PC-9 (cell line): ENCODE results near the gene GPR146. TPM values are rescaled to one million over a fixed set of nuclear protein-coding genes. Genes with fewer than 3 reads are reported as not detected.

Experiments
- BruUV-seq: library from RNA; stranded (reverse); fragments of 400-500 nt; replicated peaks from 2 replicates; lab custom pipeline; 2021; lab: Mats Ljungman, UMichigan
- CTCF ChIA-PET: fragments of 300-600 bp; sonication (Branson Sonifier 250); formaldehyde crosslinking; loops from one replicate; lab custom pipeline; 2022; ENCODE audit warnings: antibody characterized with exemption; lab: Charles Lee
- POLR2A ChIA-PET: fragments of 300-600 bp; sonication (Branson Sonifier 250); formaldehyde crosslinking; loops from one replicate; lab custom pipeline; 2022; ENCODE audit warnings: antibody characterized with exemption; ENCODE audit not compliant: unreplicated experiment; lab: Charles Lee
- DNase-seq, 2 experiments: peaks; one replicate each; pipeline versions ENCODE4 v3.0.0 to v3.0.0-alpha.2; 2015 to 2022; ENCODE audit warnings: mixed read lengths in 1 of 2
- H2AFZ ChIP-seq: fragments of 200-600 bp; sonication (generic); 2 replicates; pipeline ENCODE4 v1.8.1; 2017; ENCODE audit warnings: antibody characterized with exemption
- H3F3A ChIP-seq: fragments of 200-600 bp; sonication (generic); 2 replicates; pipeline ENCODE4 v1.8.1; 2017; ENCODE audit warnings: antibody characterized with exemption, mild to moderate bottlenecking, low read depth; ENCODE audit not compliant: insufficient read depth
- H3K27ac ChIP-seq: fragments of 200-600 bp; sonication (generic); 2 replicates; pipeline ENCODE4 v1.6.1; 2016; ENCODE audit warnings: mixed run types
- H3K27me3 ChIP-seq: fragments of 200-600 bp; sonication (generic); 2 replicates; pipeline ENCODE4 v1.6.1; 2016; ENCODE audit warnings: low read depth, mixed run types; ENCODE audit not compliant: insufficient read depth
- H3K36me3 ChIP-seq: fragments of 200-600 bp; sonication (generic); 2 replicates; pipeline ENCODE4 v1.6.1; 2016; ENCODE audit warnings: low read depth, mixed run types
- H3K4me1 ChIP-seq: fragments of 200-600 bp; sonication (generic); replicated peaks from 2 replicates; pipeline ENCODE4 v1.6.1; 2016; ENCODE audit warnings: mixed run types; ENCODE audit not compliant: insufficient read depth
- H3K4me2 ChIP-seq: fragments of 200-600 bp; sonication (generic); 2 replicates; pipeline ENCODE4 v1.6.1; 2017; ENCODE audit warnings: mixed run types
- H3K4me3 ChIP-seq: fragments of 200-600 bp; sonication (generic); 2 replicates; pipeline ENCODE4 v1.6.1; 2016; ENCODE audit warnings: mixed run types
- H3K79me2 ChIP-seq: fragments of 200-600 bp; sonication (generic); 2 replicates; pipeline ENCODE4 v1.6.1; 2017; ENCODE audit warnings: low read depth, mixed run types
- H3K9me2 ChIP-seq: fragments of 200-600 bp; sonication (generic); 2 replicates; pipeline ENCODE4 v1.8.1; 2017; ENCODE audit warnings: mild to moderate bottlenecking; ENCODE audit not compliant: insufficient read depth
- H3K9me3 ChIP-seq: fragments of 200-600 bp; sonication (generic); 2 replicates; pipeline ENCODE4 v1.8.1; 2016; ENCODE audit warnings: low read depth; ENCODE audit not compliant: insufficient read depth
- H4K20me1 ChIP-seq: fragments of 200-600 bp; sonication (generic); 2 replicates; pipeline ENCODE4 v1.8.1; 2017; ENCODE audit not compliant: insufficient read depth
- CTCF ChIP-seq: fragments of 200-600 bp; sonication (generic); conservative IDR thresholded peaks from 2 replicates; pipeline ENCODE4 v1.6.1; 2017; ENCODE audit warnings: mixed run types, antibody characterized with exemption, mild to moderate bottlenecking, moderate library complexity
- EZH2 ChIP-seq: fragments of 200-600 bp; sonication (generic); IDR thresholded peaks from 2 replicates; pipeline ENCODE4 v1.8.0; 2017; ENCODE audit warnings: antibody characterized with exemption, low read depth
- intact Hi-C: fragments of 100-400 bp; cut with micrococcal nuclease; formaldehyde crosslinking; loops from one replicate; pipeline ENCODE4 v1.10.0; 2022; ENCODE audit not compliant: unreplicated experiment
- total RNA-seq: library from RNA; stranded (reverse); gene quantifications from 2 replicates; pipeline ENCODE4 v1.2.3, GENCODE V29; 2021

GPR146 gene
- total RNA-seq, 1 experiment from 2014 or later = 3.4 TPM

DNA sequence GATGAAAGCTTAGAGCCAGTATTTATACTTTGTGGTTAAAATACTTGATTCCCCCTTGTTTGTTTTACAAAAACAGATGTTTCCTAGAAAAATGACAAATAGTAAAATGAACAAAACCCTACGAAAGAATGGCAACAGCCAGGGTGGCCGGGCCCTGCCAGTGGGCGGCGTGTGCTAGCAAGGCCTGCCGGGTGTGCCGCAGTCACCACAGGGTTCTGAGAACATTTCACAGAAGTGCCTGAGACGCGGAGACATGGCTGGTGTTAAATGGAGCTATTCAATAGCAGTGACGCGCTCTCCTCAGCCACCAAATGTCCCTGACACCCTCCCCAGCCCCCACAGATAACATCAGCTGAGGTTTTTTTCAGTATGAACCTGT lies 14.5 kb downstream of the GPR146 start:
- TF ChIP-seq CTCF (no peak), EZH2 (no peak)
- Histone ChIP-seq H3K4me2 (no peak overlapping the region), H3K9me3 (no peaks in the 10 kb centered on the region), H3K36me3 (no peaks in the 10 kb centered on the region), H3F3A (peaks cover 5% of the 10 kb centered on the region; the same call in 1 of the 2 replicates), H3K27me3 (no peaks in the 10 kb centered on the region), H3K4me1 (no peaks in the 10 kb centered on the region), H4K20me1 (no peaks in the 10 kb centered on the region), H3K9me2 (no peaks in the 10 kb centered on the region), H3K4me3 (no peak overlapping the region), H2AFZ (no peak overlapping the region), H3K27ac (no peak overlapping the region), H3K79me2 (no peaks in the 10 kb centered on the region)
- no peak for DNase-seq
- ChIA-PET POLR2A (interaction anchor here (0.6 kb wide), 1 partner anchor 15 kb away, joined by 3 read pairs; no protein-coding TSS in a partner anchor), CTCF (interaction anchor here (1.0 kb wide), 1 partner anchor 110 kb away, joined by 4 read pairs; no protein-coding TSS in a partner anchor)
- intact Hi-C loops = no loop called here
- BruUV-seq = no TSS peak

GRCh38 chr7:1059200-1060091 lies 15.1 kb downstream of the GPR146 start:
- no peak overlapping the region for H3K4me2 ChIP-seq
- no TSS peak for BruUV-seq
- H3K4me3 ChIP-seq = no peak overlapping the region
- CTCF ChIA-PET = interaction anchor here (1.0 kb wide), 1 partner anchor 110 kb away, joined by 4 read pairs; no protein-coding TSS in a partner anchor
- no peak overlapping the region for H3K27ac ChIP-seq
- peaks cover 3% of the 10 kb centered on the region; the same call in 1 of the 2 replicates for H4K20me1 ChIP-seq
- POLR2A ChIA-PET = interaction anchor here (0.6 kb wide), 1 partner anchor 16 kb away, joined by 3 read pairs; no protein-coding TSS in a partner anchor
- no peaks in the 10 kb centered on the region for H3K9me2 ChIP-seq
- H2AFZ ChIP-seq = no peak overlapping the region
- no peaks in the 10 kb centered on the region for H3K4me1 ChIP-seq
- no peaks in the 10 kb centered on the region for H3K79me2 ChIP-seq
- H3K9me3 ChIP-seq = no peaks in the 10 kb centered on the region
- H3K27me3 ChIP-seq = no peaks in the 10 kb centered on the region
- intact Hi-C loops = no loop called here
- H3F3A ChIP-seq = peaks cover 5% of the 10 kb centered on the region; the same call in 1 of the 2 replicates
- no peak for DNase-seq
- H3K36me3 ChIP-seq = no peaks in the 10 kb centered on the region
- no peak for TF ChIP-seq EZH2
- no peak for TF ChIP-seq CTCF

- Histone ChIP-seq H3K4me3 (no peak overlapping the region), H4K20me1 (peaks cover 12% of the 10 kb centered on the region), H3K36me3 (no peaks in the 10 kb centered on the region), H3K9me3 (no peaks in the 10 kb centered on the region), H3K27ac (no peak overlapping the region), H3K9me2 (no peaks in the 10 kb centered on the region), H3K4me1 (no peaks in the 10 kb centered on the region), H3K27me3 (no peaks in the 10 kb centered on the region), H3K79me2 (no peaks in the 10 kb centered on the region), H2AFZ (no peak overlapping the region), H3K4me2 (no peak overlapping the region), H3F3A (peaks cover 5% of the 10 kb centered on the region; the same call in 1 of the 2 replicates)
- intact Hi-C loops = no loop called here
- no TSS peak for BruUV-seq
- ChIA-PET POLR2A (no interaction called here), CTCF (no interaction called here)
- TF ChIP-seq CTCF = no peak
- no peak for TF ChIP-seq EZH2
- DNase-seq = peak in 1 of 2 experiments; percentile 18
Observed at GRCh38 chr7:1060315-1061072, 16.1 kb downstream of the GPR146 start.
